ENCODE results near the gene ERO1B. TPM values are rescaled to one million over a fixed set of nuclear protein-coding genes. Genes with fewer than 3 reads are reported as not detected.

ERO1B gene
- polyA plus RNA-seq, 1 donor from 2014 or later = 2.7 TPM

GRCh38 chr1:236185687-236186086, 96.1 kb downstream of the ERO1B start:
- Histone ChIP-seq H3K9me2 (ENCODE audit: insufficient read depth, low read length) (no peaks in the 10 kb centered on the region), H3K4me3 (ENCODE audit: low read length) (no peak overlapping the region), H3F3A (ENCODE audit: insufficient read depth, low read length, poor library complexity, severe bottlenecking) (no peaks in the 10 kb centered on the region), H3K9me3 (ENCODE audit: low read length) (no peaks in the 10 kb centered on the region), H3K79me2 (replicated peaks; ENCODE audit: insufficient read depth, low read length) (no peaks in the 10 kb centered on the region), H4K20me1 (ENCODE audit: insufficient read depth) (no peaks in the 10 kb centered on the region), H3K4me2 (ENCODE audit: low read length) (no peak overlapping the region), H3K9ac (ENCODE audit: low read length) (no peak overlapping the region), H2AFZ (ENCODE audit: low read depth, low read length) (no peak overlapping the region), H3K27ac (ENCODE audit: low read length) (no peak overlapping the region), H3K36me3 (ENCODE audit: insufficient read depth, low read length) (no peaks in the 10 kb centered on the region), H3K27me3 (ENCODE audit: insufficient read depth, low read depth, low read length) (no peaks in the 10 kb centered on the region)
- TF ChIP-seq MXI1 (conservative IDR thresholded peaks at IDR 0.05; ENCODE audit: poor library complexity, severe bottlenecking) = no peak
- TF ChIP-seq, protein P1, sequence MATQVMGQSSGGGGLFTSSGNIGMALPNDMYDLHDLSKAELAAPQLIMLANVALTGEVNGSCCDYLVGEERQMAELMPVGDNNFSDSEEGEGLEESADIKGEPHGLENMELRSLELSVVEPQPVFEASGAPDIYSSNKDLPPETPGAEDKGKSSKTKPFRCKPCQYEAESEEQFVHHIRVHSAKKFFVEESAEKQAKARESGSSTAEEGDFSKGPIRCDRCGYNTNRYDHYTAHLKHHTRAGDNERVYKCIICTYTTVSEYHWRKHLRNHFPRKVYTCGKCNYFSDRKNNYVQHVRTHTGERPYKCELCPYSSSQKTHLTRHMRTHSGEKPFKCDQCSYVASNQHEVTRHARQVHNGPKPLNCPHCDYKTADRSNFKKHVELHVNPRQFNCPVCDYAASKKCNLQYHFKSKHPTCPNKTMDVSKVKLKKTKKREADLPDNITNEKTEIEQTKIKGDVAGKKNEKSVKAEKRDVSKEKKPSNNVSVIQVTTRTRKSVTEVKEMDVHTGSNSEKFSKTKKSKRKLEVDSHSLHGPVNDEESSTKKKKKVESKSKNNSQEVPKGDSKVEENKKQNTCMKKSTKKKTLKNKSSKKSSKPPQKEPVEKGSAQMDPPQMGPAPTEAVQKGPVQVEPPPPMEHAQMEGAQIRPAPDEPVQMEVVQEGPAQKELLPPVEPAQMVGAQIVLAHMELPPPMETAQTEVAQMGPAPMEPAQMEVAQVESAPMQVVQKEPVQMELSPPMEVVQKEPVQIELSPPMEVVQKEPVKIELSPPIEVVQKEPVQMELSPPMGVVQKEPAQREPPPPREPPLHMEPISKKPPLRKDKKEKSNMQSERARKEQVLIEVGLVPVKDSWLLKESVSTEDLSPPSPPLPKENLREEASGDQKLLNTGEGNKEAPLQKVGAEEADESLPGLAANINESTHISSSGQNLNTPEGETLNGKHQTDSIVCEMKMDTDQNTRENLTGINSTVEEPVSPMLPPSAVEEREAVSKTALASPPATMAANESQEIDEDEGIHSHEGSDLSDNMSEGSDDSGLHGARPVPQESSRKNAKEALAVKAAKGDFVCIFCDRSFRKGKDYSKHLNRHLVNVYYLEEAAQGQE (IDR thresholded peaks at IDR 0.05; ENCODE audit: borderline replicate concordance) = no peak
- no peak for TF ChIP-seq SMC3 (conservative IDR thresholded peaks at IDR 0.05; ENCODE audit: poor library complexity)
- no peak for TF ChIP-seq POLR2AphosphoS5 (IDR thresholded peaks at IDR 0.05)
- TF ChIP-seq RAD21 (conservative IDR thresholded peaks at IDR 0.05) = no peak
- TF ChIP-seq CTCF (IDR thresholded peaks at IDR 0.05; ENCODE audit: poor library complexity, severe bottlenecking) = no peak
- no peak for TF ChIP-seq TAF1 (IDR thresholded peaks at IDR 0.05; ENCODE audit: low read depth)
- no peak for TF ChIP-seq EP300 (conservative IDR thresholded peaks at IDR 0.05; ENCODE audit: poor library complexity, severe bottlenecking)
- no peak for TF ChIP-seq EZH2 (IDR thresholded peaks at IDR 0.05; ENCODE audit: borderline replicate concordance, insufficient read depth, low read length, poor library complexity, severe bottlenecking)

GRCh38 chr1:236181059-236181458, 100.7 kb downstream of the ERO1B start:
- Histone ChIP-seq H3K27ac (ENCODE audit: low read length) (no peak overlapping the region), H3K9me2 (ENCODE audit: insufficient read depth, low read length) (no peaks in the 10 kb centered on the region), H3K4me2 (ENCODE audit: low read length) (no peak overlapping the region), H3K36me3 (ENCODE audit: insufficient read depth, low read length) (no peaks in the 10 kb centered on the region), H4K20me1 (ENCODE audit: insufficient read depth) (no peaks in the 10 kb centered on the region), H3K9me3 (ENCODE audit: low read length) (no peaks in the 10 kb centered on the region), H3F3A (ENCODE audit: insufficient read depth, low read length, poor library complexity, severe bottlenecking) (no peaks in the 10 kb centered on the region), H3K4me3 (ENCODE audit: low read length) (no peak overlapping the region), H3K79me2 (replicated peaks; ENCODE audit: insufficient read depth, low read length) (no peaks in the 10 kb centered on the region), H3K27me3 (ENCODE audit: insufficient read depth, low read depth, low read length) (no peaks in the 10 kb centered on the region), H2AFZ (ENCODE audit: low read depth, low read length) (no peak overlapping the region), H3K9ac (ENCODE audit: low read length) (no peak overlapping the region)
- no peak for TF ChIP-seq EP300 (conservative IDR thresholded peaks at IDR 0.05; ENCODE audit: poor library complexity, severe bottlenecking)

DNA sequence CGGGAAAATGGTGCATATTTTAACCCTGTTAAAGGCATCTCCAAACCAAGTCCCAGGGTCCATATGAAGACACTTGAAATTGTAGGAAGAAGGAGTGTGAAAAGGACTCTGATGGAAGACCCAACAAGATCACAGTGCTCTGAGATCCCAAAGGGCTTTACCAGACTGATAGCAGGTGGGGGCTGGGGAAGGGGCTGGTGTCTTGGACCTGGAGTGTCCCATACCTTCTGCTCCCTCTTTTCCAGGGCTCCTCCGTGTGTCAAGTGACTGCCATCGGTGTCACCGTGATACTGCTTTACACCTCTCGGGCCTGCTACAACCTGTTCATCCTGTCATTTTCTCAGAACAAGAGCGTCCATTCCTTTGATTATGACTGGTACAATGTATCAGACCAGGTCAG, 102.1 kb downstream of the ERO1B start:
- H2AFZ ChIP-seq (ENCODE audit: low read depth, low read length) = no peak overlapping the region
- no peaks in the 10 kb centered on the region for H3K9me2 ChIP-seq (ENCODE audit: insufficient read depth, low read length)
- H3K36me3 ChIP-seq (ENCODE audit: insufficient read depth, low read length) = no peaks in the 10 kb centered on the region
- H4K20me1 ChIP-seq (ENCODE audit: insufficient read depth) = no peaks in the 10 kb centered on the region
- H3K9me3 ChIP-seq (ENCODE audit: low read length) = no peaks in the 10 kb centered on the region
- no peaks in the 10 kb centered on the region for H3K27me3 ChIP-seq (ENCODE audit: insufficient read depth, low read depth, low read length)
- no peak overlapping the region for H3K4me3 ChIP-seq (ENCODE audit: low read length)
- H3K4me2 ChIP-seq (ENCODE audit: low read length) = no peak overlapping the region
- H3F3A ChIP-seq (ENCODE audit: insufficient read depth, low read length, poor library complexity, severe bottlenecking) = no peaks in the 10 kb centered on the region
- no peaks in the 10 kb centered on the region for H3K79me2 ChIP-seq (replicated peaks; ENCODE audit: insufficient read depth, low read length)
- TF ChIP-seq SMC3 (conservative IDR thresholded peaks at IDR 0.05; ENCODE audit: poor library complexity) (no peak), POLR2AphosphoS5 (IDR thresholded peaks at IDR 0.05) (no peak), RAD21 (conservative IDR thresholded peaks at IDR 0.05) (no peak)
- TF ChIP-seq, protein P1 (IDR thresholded peaks at IDR 0.05; ENCODE audit: borderline replicate concordance) = no peak
- H3K27ac ChIP-seq (ENCODE audit: low read length) = no peak overlapping the region
- no peak overlapping the region for H3K9ac ChIP-seq (ENCODE audit: low read length)

Data from neural cell (in vitro differentiated cells).